GM19467 (cell line): ENCODE data around the gene TRABD2B.

Experiments used
- ATAC-seq: cut with Tn5 transposase; IDR thresholded peaks from one replicate; pipeline ENCODE4 v1.9.1; 2021; ENCODE audit warnings: mild to moderate bottlenecking, moderate library complexity; ENCODE audit not compliant: unreplicated experiment

The TRABD2B gene

DNA sequence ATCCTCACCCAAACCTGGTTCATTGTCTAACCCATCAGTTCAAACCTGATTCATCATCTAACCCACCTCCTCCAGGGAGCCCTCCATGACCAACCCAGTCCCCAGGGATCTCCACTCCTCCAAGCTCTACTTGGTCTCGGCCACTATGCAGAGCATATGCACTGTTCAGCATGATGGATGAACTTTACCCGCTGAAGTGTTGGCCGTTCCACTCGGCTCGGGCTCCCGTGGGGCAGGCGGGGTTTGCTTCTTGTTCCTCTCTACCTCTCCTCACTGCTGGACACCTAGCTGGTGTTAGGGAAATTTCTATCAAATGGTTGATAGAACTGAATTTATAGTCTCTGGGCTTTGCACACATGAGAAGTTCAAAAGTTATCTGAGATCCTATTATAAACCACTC lies 111.0 kb downstream of the TRABD2B start:
- no peak for ATAC-seq

DNA sequence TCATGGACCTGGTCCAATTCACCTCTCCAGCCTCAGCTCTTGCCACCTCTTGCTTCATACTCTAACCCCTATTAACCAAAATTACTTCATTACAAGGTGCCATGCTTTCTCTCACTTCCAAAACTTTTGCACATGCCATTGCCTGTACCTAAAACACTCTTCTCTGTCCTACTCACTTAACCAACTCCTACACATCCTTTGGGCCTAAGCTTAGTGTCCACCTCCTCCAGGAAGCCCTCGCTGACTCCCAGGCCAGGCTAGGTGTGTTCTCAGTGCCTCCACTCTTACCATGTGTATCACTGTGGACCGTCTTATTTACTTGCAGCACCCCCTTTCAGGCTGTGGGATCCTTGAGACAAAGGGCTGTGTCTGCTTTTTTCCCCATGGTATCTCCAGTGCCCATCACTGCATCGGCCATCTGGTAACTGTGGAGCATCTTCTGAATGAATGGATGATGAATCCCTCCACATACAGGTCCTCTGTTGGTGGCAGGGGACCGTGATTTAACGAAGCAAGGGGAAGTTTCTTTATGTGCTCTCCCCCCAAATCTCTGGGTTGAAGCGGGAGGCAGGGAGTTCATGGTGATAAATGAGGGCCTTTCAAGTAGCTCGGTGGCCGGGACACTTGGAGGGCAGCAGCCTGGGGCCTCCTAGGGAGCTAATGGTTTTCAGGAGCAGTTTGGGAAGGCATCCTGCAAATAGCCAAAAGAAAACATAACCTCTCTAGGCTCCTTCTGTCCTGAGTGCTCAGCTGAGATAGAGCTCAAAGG lies 111.9 kb downstream of the TRABD2B start:
- no peak for ATAC-seq

DNA sequence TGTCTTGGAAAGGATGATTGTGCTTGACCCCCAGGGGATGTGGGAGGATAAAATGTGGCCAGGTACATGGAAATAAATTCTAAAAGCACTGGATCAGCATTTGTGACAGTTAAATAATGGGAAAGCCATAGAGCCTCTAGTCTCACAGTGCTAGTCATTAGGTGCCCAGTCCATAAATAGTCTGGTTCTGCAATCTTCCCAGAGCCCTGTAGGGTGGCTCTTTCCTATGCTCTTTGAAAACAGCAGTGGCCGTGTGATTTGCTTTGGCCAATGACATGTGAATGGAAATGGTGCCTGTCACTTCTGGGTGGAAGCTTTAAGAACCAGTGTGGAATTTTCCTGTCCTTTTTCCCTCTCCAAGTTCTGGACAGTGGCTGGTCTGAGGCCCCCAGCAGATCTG lies 113.2 kb downstream of the TRABD2B start:
- ATAC-seq, result no peak

DNA sequence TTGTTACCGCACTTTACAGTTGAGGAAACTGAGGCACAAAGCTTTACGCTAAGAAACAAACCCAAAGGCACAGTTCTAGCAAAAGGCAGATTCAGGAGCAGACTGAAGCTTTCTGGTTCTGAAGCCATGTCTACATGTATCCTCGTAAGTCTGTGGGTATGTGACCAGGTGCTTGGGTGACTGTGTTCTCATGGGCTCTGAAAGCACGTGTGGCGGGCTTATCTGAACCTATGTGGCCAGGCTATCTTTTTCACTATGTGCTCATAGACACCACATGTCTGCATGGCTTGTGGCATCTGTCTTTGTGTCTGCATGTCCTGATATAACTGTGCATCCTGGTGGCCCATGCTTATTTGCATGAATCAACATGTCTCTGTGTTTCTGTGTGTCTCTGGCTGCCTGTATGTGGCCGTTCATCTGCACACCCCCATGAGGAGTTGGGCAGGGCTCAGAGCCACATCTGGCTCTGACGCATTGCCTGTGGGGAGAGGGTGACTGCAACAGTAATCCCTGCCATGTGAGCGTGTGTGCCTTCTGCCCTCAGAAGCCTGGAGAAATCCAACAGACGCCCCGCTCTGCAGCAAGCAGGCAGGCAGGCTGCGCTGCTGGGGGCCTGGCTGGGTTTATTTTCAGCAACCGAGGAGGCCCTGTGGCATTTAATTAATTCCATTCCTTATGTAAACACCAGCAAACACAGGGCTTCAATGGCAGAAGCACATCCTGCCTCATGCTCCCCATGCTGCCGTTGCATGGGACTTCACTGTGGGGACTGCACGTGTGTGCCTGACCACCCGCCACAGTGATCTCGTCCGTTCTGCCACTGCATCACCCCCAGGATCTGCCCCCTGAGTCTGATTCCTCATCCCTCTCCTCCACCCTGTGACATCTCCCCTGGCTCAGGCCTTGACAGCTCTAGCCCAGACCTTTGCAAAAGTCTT lies 115.4 kb downstream of the TRABD2B start:
- ATAC-seq, result no peak

DNA sequence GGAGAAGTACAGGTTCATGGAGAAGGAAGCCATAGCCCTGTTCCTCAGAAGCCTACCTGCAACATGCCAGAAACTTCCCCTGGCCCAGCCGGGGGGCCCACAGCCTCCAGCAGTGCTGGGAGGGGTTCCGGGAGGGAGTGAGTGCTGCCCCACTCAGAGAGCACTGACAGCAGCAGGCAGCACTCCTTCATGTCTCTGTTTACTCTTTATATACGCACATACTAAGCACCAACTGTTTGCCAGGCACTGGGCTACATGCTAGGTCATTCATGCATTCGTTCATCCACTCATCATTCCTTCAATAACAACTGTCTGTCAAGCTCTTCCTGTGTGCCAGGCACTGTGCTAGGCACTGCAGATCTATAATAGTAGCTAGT lies 120.6 kb downstream of the TRABD2B start:
- no peak for ATAC-seq

DNA sequence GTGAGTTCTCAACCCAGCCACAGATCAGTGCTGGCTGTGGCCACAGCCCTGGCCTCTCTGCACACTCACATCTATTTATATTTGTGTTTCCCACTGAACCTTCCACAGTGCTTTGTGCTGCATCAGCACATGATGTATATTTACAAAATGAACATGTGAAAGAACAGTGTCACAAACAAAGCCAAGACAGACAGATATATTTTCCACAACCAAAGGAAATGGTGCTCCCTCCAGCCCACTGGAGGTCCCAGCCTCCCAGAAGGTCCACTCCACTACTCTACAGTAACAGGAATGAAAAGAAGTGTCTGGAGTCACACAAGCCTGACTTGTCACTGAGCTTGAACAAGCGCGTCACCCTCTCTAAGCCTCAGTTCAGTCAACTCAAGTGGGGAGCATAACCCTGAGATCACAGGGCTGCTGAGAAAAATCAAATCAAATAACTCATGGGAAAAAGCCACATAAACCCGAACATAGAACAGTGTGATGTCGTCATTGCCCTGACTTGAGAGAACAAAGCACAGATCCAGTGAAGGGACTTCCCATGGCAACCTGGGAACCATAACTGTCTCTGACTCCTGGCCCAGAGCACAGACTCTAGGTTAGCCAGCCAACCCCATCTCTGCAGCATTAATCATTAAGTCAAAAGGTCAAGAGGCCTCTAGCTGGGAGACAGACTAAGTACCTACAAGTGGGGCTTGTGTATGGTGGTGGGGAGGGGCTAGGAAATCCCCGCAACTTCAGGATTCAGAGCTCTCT lies 121.2 kb downstream of the TRABD2B start:
- no peak for ATAC-seq

DNA sequence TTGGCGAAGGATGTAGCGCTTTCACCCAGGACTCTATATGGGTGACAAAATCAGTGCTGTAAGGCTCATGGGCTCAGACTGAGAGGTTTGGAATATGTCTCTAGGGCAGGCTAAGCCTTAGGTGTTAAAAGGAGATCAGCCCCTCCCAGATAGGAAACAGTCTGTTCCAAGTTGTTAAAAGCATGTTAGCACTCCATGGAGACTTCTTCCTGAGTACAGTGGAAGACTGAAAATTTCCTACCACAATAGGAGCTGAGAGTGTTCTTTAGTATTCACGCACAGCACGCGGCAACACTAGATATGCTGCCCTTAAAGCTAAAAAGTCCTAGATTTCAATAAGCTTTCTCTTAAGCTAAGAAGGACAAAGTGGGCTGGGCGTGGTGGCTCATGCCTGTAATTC lies 122.1 kb downstream of the TRABD2B start:
- no peak for ATAC-seq

DNA sequence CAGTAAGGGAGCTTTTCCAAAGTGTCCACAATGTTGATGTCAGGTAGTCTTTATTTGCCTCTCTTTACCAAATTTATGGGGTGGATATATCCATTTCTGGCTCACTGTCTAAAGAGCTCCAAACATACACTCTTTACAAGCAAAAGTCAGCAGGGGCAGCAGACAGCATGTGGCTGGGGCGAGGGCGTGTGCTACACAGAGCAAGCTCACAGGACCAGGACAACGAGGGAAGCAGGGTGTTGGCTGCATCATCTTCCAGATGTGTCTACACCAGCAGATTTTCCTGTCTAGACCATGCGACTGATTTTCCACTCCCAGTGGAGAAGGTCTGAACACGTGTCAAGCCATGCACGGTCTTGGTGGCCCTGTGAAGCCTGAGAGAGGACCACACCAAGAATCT lies 123.8 kb downstream of the TRABD2B start:
- no peak for ATAC-seq

DNA sequence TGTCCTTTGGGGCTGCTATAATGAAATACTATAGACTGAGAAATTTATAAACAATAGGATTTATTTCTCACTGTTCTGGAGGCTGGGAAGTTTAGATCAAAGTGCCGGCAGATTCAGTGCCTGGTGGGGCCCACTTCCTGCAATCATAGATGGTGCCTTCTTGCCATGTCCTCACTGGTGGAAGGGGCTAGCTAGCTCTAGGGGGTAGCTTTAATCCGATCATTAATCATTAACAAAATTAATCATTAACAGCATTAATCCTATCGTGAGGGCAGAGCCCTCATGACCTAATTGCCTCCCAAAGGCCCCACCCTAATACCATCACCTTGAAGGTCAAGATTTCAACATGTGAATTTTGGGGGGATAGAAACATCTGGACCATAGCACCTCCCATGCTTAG lies 124.3 kb downstream of the TRABD2B start:
- no peak for ATAC-seq

DNA sequence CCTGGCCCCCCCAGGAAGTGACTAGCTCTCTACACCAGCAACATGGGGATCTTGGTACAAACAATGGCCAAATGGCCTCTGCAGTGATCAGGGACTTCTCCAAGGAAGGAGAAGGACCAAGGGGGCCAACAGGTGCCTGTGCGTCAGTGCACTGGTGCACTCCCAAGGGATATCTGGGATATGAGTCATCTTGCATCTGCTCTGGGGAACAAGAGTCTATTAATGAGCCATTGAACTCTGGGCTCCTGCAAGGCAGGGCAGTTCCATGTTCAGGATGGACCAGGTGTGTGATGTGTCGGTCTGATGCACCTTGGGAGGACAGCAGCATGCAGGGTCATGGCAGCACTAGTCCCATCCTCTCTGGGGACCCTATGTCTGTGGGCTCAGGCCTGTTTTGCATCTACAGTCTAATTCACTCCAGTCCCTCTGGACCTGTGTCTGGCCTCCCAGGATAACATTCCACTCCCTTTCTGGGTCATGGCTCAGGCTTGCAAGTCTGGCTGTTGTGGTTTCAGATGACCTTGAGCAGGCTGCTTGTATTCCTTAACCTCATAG lies 125.3 kb downstream of the TRABD2B start:
- ATAC-seq, result no peak

DNA sequence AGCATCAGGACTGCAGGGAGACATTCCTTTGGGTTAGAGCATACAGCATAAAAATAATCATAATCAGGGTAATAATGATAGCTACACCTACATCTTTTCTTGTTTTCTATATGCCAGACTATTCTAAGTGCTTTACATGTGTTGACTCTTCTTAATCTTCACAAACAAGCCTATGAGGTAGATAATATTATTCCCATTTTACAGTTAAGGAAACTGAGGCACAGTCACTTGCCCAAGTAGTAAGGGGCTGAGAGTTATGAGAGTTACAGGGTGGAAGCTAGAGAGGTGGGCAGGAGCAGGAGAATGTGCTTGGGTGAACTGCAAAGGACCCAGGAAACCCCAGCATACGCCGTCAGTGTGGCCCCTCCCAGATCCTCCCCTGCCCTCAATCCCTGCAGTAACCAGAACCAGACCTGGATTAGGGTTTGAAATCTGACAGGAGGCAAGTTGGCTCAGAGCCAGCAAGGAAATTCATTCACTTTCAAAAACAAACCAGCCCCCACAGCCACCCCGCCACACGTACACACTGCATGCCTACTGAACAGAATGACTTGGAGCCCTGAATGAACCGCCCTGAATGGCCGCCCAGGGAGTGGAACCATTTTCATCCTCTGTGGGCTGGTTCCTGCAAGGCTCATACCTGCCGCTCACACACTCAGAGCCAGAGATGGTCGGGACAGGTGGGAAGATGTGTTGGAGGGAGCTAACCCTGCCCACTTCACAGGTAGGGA lies 126.1 kb downstream of the TRABD2B start:
- no peak for ATAC-seq

DNA sequence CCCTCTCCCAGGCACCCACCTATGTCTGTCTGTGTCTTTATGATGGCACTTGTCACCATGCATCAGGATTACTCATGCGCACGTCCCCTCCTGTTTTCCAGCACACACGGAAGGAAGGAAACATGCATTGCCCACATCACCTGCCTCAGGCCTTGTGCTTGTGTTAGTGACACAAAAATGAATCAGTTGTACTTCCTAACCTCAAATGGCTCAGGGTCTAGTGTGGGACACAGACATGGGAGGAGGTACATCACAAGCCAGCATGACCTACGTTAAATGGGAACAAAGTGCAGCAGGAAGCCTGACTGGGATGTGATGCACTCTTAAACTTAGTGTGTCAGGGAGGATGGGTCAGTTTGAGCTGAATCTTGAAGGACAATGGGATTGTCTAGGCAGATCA lies 126.7 kb downstream of the TRABD2B start:
- ATAC-seq, result no peak

DNA sequence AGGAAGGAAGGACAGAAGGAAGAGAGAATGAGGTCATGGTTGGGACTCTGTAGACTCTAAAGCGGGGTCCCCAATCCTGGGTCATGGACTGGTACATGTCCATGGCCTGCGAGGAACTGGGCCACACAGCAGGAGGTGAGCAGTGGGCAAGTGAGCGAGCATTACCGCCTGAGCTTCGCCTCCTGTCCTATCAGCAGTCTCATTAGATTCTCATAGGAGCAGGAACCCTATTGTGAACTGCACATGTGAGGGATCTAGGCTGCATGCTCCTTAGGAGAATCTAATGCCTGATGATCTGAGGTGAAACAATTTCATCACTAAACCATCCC lies 128.9 kb downstream of the TRABD2B start:
- ATAC-seq, result no peak

DNA sequence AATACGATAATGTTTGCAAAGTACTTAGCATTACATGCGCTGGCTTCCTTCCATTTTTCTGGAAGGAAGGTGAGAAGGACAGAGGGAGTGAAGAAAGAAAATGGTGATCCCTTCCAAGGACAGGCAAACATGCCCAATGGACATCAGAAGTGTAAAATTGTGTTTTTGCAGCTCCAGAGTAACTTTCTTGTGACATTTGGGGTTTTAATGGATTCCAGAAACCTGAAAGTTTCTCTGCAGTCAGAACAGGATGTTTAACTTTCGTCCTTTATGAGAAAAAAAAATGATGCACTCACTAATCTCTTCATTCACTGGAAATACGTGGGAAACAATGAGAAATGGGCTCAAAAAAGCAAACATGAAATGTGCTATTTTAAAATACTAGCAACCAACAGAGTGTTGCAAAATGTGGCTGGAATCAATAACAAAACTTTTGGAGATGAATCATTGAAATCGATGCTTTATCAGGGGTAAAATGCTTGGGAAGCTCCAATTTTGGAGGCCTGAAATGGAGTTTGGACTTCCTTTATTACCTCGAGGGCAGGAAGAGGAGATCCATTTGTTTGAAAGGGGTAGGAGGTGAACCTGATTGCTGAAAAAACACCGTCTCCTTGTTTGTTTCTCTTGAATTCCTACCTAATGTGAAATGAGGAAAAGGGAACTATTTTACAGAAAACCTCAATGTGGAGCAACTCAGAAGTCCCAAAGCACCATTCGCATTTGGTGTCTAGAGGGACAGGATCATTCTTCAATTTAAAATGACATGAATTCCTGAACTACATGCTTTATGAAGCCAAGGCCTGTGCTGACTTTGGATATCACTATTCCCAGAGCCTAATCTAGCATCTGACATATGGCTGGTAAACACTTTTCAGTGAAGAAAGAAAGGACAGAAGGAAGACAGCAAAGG lies 129.5 kb downstream of the TRABD2B start:
- ATAC-seq, result no peak

DNA sequence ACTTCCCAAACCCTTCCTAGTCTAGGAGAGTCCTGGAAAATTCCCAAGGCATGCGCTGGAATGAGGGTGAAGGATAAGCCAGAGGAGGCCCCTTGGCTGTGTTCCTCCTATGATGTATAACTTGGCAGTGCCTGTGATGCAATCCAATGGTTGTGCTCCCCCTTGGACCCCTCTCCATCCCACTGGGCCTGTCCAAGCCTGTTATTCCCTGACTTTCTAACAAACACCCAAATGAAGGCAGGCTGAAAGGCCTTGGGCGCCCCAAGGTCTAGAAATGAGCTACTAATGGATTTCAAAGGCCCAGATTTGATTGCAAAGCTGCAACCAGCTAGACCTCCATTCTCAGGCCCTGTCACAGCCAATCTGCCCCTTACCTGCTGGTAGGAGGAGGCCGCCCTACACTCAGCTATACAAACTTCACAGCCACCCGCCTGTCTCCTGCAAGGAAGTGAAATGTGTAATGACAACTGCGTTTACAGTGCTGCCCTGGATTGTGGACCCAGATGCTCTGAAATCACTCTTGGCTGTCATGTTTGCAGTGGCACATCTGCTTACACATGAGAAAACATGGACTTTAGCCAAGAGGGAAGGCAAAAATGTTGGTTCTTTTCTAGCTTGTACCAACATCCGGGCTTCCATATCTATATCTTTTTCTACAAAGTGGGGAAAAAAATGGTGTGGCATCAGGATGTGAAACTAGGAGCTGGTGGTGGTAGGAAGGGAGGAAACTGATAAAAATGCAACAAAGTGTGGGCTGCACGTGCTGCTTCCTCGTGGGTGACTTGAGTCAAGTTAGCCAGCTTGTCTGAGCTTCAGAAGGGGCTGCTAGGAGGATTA lies 130.4 kb downstream of the TRABD2B start:
- no peak for ATAC-seq

DNA sequence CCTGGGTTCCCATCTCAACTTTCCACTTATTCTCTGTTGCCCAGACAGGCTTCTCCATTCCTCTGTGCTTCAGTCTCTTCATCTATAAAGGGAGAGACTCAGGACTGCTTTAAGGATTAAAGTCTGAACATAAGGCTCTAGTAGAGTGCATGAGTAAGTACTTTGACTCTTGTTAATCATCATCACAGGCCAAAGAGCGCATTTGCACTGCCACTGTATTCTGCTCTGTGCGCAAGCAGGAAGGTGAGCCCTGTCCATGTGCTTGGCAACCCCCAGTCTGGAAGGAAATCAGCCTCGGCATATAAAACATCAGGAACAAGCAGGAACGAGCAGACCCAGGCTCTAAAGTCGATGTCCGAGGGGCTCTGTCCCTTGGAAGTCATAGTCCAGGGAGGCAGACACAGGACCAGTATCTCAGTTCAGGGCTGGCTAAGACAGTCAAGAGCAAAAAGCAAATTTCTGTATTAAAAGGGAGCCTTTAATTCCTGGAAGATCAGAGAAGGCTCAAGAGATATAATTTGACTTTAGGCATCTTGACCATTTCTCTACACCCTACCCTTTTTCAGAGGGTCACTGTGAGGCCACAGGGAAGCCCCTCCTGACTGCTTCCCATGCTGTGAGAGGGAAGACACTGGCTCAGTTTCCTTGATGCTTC lies 131.2 kb downstream of the TRABD2B start:
- no peak for ATAC-seq

DNA sequence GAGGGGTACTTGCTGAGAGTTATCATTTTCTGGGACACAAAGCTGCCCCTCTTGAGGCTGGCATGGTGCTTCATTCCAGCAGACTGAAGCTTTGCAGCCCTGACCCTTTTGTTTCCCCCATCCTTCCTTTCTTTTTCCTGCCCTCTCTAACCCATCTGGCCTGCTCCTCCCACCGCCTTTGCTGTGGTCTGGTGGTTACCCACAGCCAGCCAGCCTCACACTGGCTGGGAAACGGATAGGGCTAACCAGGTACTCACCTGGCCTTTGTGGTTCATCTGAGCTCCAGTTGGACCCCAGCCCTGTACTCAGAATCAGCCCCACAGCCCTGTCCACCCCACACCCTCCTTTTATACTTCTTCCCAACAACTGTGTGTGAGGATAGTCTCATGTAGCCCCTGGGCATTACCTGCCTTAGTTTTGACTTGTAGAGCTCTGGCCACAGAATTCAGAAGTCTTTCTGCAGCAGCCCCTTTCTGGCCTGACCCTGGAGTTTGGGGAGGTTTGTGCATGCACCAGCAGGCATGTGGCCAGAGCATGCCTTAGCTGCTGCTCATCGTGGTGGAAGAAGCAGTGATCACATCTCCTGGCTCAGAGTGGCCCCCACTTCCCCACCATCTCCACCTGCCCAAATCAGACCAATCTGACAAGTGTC lies 138.0 kb downstream of the TRABD2B start:
- ATAC-seq, result no peak

DNA sequence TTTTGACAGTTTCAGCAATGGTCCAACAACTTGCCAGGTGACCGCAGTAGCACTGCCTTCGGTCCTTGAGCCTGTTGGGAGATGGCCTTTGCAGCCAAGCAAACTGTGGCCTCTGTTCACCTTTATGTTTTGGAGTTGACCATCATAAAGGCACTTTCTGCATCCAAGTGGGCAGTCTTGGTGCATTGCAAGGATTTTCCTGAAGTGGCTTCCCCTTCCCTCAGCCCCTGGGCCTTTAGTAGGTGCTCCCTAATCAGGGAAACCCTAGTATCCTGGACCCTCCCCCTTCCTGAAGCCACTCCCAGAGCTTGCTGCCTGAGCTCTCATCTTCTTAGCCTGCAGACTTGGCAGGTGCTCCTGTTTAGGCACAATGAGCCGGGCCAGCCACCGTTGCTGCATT lies 140.2 kb downstream of the TRABD2B start:
- no peak for ATAC-seq
